ENCODE data around the gene UIMC1. TPM values are rescaled to one million over a fixed set of nuclear protein-coding genes. Genes with fewer than 3 reads are reported as not detected.
"Not testable (repeated sequence)": the region's sequence is repeated elsewhere in the genome, so short reads cannot be mapped to it uniquely, and the experiment has no call there.

UIMC1 gene
- total RNA-seq, 2 donors from 2014 or later = 42.5 to 43.0 TPM

DNA sequence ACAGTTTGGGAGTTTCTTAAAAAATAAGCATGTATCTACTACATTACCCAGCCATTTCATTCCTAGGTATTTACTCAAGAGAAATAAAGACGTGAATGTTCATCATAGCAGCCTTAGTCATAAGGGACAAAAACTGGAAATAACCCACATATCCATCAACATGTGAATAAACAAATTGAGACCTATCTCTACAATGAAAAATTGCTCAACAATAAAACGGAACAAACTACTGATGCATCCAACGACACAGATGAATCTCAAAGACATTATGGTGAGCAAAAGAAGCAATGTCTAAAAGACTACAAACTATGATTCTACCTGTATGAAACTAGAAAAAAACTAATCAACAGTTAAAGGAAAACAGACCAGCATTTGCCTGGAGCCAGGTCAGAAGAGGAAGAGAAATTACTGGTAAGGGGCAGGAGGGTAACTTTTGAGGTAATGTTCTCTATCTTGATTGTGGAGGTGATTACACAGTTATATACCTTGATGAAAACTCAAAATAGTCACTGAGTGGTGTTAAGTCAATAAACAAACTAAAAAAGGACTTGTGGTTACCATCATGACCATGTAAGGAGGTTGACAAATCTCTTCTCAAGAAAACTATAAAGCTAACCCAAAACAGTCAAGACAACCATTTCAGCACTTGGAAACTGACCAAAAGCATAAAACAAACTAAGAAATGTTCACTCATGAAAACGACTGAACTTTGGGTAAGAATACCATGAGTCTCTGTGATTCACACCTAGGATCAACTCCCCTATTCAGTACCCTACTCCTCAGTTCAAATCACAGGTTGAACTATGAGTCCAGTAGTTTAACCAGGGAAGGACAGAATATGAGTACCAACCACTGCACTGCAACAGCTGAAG is 10.4 kb downstream of the UIMC1 start:
- Mint-ChIP-seq H3K36me3 (ENCODE audit: low read depth) (peaks cover 16% of the 10 kb centered on the region), H3K9me3 (no peaks in the 10 kb centered on the region), H3K4me3 (peak overlapping the region; percentile 44), H3K27ac (peak overlapping the region; percentile 88), H3K4me1 (peaks cover 21% of the 10 kb centered on the region), H3K27me3 (no peaks in the 10 kb centered on the region)
- peak; percentile 84 for ATAC-seq (replicated peaks)

- no peaks in the 10 kb centered on the region for H3K27me3 Mint-ChIP-seq
- peak overlapping the region; percentile 33 for H3K4me3 Mint-ChIP-seq
- no peaks in the 10 kb centered on the region for H3K9me3 Mint-ChIP-seq
- peaks cover 21% of the 10 kb centered on the region for H3K4me1 Mint-ChIP-seq
- ATAC-seq (replicated peaks) = peak; percentile 3
- peak overlapping the region; percentile 88 for H3K27ac Mint-ChIP-seq
- peaks cover 9% of the 10 kb centered on the region for H3K36me3 Mint-ChIP-seq (ENCODE audit: low read depth)
These were observed 11.5 kb downstream of the UIMC1 start for GRCh38 chr5:176995122-176995490.

DNA sequence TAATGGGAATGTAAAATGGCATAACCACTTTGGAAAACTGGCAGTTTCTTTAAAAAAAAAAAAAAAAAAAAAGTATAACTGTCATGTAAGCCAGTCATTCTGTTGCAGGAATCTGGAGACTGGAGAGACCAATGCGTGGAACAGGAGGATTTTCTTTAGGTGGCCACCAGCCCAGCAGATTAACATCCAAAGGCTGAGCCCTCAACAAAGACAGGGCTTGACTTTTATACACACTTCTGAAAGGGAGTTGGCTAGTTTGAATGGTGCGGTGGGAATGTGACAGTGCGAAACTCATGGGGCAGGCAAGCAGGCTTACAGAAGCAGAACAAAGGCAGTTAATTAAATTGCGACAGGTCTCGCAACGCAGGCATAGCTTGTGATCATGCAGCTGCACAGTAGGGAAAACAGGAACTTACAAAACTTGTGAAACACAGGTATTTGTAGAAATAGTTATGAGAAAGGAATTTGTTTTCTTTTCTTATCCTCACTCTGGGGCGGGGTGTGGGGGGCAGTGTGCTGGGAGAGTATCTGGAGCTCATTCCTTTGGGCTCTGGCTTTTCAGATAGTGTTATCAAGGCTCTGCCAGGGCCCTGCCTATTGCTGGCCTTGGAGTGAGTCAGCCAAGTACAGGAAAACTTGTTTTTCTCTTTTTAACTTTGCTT is 12.0 kb downstream of the UIMC1 start:
- Mint-ChIP-seq H3K4me1 (peaks cover 21% of the 10 kb centered on the region), H3K4me3 (peak overlapping the region; percentile 33), H3K9me3 (no peaks in the 10 kb centered on the region), H3K27me3 (no peaks in the 10 kb centered on the region), H3K27ac (peak overlapping the region; percentile 88), H3K36me3 (ENCODE audit: low read depth) (peaks cover 4% of the 10 kb centered on the region)
- ATAC-seq (replicated peaks) = no peak

GRCh38 chr5:176993081-176993480 is 13.5 kb downstream of the UIMC1 start:
- H3K36me3 Mint-ChIP-seq (ENCODE audit: low read depth); H3K27me3 Mint-ChIP-seq; H3K27ac Mint-ChIP-seq; H3K9me3 Mint-ChIP-seq; H3K4me3 Mint-ChIP-seq; ATAC-seq (replicated peaks): not testable (repeated sequence)
- H3K4me1 Mint-ChIP-seq = peaks cover 25% of the 10 kb centered on the region

DNA sequence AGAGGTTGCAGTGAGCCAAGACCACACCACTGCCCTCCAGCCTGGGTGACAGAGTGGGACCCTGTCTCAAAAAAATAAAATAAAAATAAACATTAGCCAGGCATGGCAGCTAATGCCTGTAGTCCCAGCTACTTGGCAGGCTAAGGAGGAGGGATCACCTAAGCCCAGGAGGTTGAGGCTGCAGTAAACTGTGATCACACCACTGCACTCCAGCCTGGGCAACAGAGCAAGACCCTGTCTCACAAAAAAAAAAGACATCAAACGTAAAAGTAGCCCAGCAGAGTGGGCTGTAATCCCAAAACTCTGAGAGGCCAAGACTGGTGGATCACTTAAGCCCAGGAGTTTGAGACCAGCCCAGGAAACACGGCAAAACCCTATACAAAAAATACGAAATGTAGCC is 19.0 kb downstream of the UIMC1 start:
- no peaks in the 10 kb centered on the region for H3K27me3 Mint-ChIP-seq

DNA sequence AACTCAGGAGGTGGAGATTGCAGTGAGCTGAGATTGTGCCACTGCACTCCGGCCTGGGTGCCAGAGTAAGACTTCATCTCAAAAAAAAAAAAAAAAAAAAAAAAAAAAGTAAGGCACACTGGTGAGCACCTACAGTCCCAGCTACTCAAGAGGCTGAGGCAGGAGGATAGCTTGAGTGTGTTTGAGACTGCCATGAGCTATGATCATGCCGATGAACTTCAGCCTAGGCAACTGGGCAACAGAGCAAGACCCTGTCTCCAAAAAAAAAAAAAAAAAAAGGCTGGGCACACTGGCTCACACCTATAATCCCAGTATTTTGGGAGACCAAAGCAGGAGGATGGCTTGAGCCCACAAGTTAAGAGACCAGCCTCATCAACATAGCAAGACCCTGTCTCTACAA is 20.3 kb downstream of the UIMC1 start:
- no peak overlapping the region for H3K27ac Mint-ChIP-seq
- H3K36me3 Mint-ChIP-seq (ENCODE audit: low read depth) = peaks cover 33% of the 10 kb centered on the region
- no peak overlapping the region for H3K4me3 Mint-ChIP-seq
- H3K4me1 Mint-ChIP-seq = peaks cover 7% of the 10 kb centered on the region
- no peaks in the 10 kb centered on the region for H3K9me3 Mint-ChIP-seq
- ATAC-seq (replicated peaks) = no peak
- H3K27me3 Mint-ChIP-seq = no peaks in the 10 kb centered on the region

More for the DNA sequence above, 19.0 kb downstream of the UIMC1 start:
- no peak for ATAC-seq (replicated peaks)
- H3K4me1 Mint-ChIP-seq = peaks cover 7% of the 10 kb centered on the region
- no peak overlapping the region for H3K4me3 Mint-ChIP-seq
- H3K9me3 Mint-ChIP-seq = no peaks in the 10 kb centered on the region
- no peak overlapping the region for H3K27ac Mint-ChIP-seq
- peaks cover 20% of the 10 kb centered on the region for H3K36me3 Mint-ChIP-seq (ENCODE audit: low read depth)

- Mint-ChIP-seq H3K36me3 (ENCODE audit: low read depth) (peaks cover 40% of the 10 kb centered on the region), H3K27me3 (no peaks in the 10 kb centered on the region), H3K4me3 (peak overlapping the region; percentile 20), H3K27ac (peak overlapping the region; percentile 78), H3K9me3 (no peaks in the 10 kb centered on the region), H3K4me1 (peaks cover 7% of the 10 kb centered on the region)
- ATAC-seq (replicated peaks) = peak; percentile 55
These were observed 21.1 kb downstream of the UIMC1 start for GRCh38 chr5:176985516-176985915.

DNA sequence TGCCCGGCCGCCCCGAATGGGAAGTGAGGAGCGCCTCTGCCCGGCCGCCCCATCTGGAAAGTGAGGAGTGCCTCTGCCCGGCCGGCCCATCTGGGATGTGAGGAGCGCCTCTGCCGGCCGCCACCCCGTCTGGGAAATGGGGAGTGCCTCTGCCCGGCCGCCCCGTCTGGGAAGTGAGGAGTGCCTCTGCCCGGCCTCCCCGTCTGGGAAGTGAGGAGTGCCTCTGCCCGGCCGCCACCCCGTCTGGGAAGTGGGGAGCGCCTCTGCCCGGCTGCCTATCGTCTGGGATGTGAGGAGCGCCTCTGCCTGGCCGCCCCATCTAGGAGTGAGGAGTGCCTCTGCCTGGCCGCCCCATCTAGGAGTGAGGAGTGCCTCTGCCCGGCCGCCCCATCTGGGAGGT is 22.4 kb downstream of the UIMC1 start:
- not testable (repeated sequence) for H3K4me3 Mint-ChIP-seq; ATAC-seq (replicated peaks); H3K27me3 Mint-ChIP-seq; H3K27ac Mint-ChIP-seq; H3K9me3 Mint-ChIP-seq
- H3K4me1 Mint-ChIP-seq = peaks cover 11% of the 10 kb centered on the region
- peaks cover 54% of the 10 kb centered on the region for H3K36me3 Mint-ChIP-seq (ENCODE audit: low read depth)

- Mint-ChIP-seq H3K4me1 (peaks cover 11% of the 10 kb centered on the region), H3K36me3 (ENCODE audit: low read depth) (peaks cover 60% of the 10 kb centered on the region)
- not testable (repeated sequence) for H3K4me3 Mint-ChIP-seq; H3K27me3 Mint-ChIP-seq; H3K9me3 Mint-ChIP-seq; ATAC-seq (replicated peaks); H3K27ac Mint-ChIP-seq
These were observed 23.0 kb downstream of the UIMC1 start for GRCh38 chr5:176983593-176983992.

DNA sequence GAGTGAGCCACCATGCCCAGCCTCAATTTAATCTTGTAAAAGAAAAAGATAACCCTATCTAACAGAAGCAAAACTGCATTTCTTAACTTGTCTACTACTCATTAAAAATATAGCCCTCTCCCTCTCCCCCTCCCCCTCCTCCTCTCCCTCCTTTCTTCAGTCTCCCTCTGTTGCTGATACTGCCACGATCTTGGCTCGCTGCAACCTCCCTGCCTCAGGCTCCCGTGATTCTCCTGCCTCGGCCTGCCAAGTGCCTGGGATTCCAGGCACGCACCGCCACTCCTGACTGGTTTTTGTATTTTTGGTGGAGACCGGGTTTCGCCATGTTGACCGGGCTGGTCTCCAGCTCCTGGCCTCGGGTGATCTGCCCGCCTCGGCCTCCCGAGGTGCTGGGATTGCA is 23.5 kb downstream of the UIMC1 start:
- H3K4me1 Mint-ChIP-seq; H3K27ac Mint-ChIP-seq; H3K27me3 Mint-ChIP-seq; H3K9me3 Mint-ChIP-seq; ATAC-seq (replicated peaks); H3K4me3 Mint-ChIP-seq: not testable (repeated sequence)
- H3K36me3 Mint-ChIP-seq (ENCODE audit: low read depth) = peaks cover 59% of the 10 kb centered on the region

- Mint-ChIP-seq H3K27ac (no peak overlapping the region), H3K9me3 (no peaks in the 10 kb centered on the region), H3K27me3 (no peaks in the 10 kb centered on the region), H3K36me3 (ENCODE audit: low read depth) (peaks cover 67% of the 10 kb centered on the region), H3K4me3 (no peak overlapping the region), H3K4me1 (peaks cover 9% of the 10 kb centered on the region)
- no peak for ATAC-seq (replicated peaks)
These were observed 25.8 kb downstream of the UIMC1 start for GRCh38 chr5:176980818-176981217.

DNA sequence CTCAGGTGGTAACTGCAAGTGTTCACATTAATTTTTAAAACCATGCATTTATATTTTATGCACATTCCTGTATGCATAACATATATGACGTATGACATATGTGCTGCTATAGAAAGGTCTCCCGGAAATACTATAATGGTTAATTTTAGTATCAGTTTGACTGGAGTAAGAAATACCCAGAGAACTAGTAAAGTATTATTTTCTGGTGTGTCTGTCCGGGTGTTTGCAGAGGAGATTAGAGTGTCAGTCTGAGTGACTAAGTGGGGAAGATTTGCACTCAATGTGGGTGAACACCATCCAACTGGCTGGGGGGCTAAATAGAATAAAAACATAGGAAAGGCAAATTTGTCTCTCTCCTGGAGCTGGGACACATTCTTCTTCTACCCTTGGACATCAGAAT is 26.9 kb downstream of the UIMC1 start:
- H3K27me3 Mint-ChIP-seq = no peaks in the 10 kb centered on the region
- peak overlapping the region; percentile 45 for H3K27ac Mint-ChIP-seq
- H3K4me3 Mint-ChIP-seq = no peak overlapping the region
- peaks cover 9% of the 10 kb centered on the region for H3K4me1 Mint-ChIP-seq
- peak; percentile 65 for ATAC-seq (replicated peaks)
- no peaks in the 10 kb centered on the region for H3K9me3 Mint-ChIP-seq
- H3K36me3 Mint-ChIP-seq (ENCODE audit: low read depth) = peaks cover 79% of the 10 kb centered on the region

- ATAC-seq (replicated peaks) = no peak
- H3K4me1 Mint-ChIP-seq = no peaks in the 10 kb centered on the region
- H3K27ac Mint-ChIP-seq = no peak overlapping the region
- H3K36me3 Mint-ChIP-seq (ENCODE audit: low read depth) = peaks cover 65% of the 10 kb centered on the region
- H3K4me3 Mint-ChIP-seq = no peak overlapping the region
- H3K9me3 Mint-ChIP-seq = no peaks in the 10 kb centered on the region
- no peaks in the 10 kb centered on the region for H3K27me3 Mint-ChIP-seq
These were observed 40.9 kb downstream of the UIMC1 start for GRCh38 chr5:176965633-176966032.

DNA sequence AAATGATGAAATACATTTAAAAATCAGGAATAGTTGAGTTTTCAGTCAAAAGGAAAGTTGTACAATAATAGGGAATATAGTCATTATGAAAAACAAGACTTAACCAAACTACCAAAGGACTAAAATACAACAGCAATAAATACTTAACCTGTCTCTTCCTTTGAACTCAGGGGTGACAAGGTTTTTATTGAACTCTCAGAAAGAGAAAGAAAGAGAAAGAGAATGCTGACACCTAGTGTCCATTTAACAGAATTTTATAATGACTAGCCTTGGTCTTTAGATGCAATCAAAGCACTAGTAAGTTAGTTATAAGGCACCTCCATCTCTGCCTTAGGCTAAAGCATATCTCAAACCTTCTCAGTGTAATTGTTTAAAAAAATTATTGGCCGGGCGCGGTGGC is 47.5 kb downstream of the UIMC1 start:
- Mint-ChIP-seq H3K27me3 (no peaks in the 10 kb centered on the region), H3K36me3 (ENCODE audit: low read depth) (peaks cover 60% of the 10 kb centered on the region), H3K4me1 (peaks cover 5% of the 10 kb centered on the region), H3K27ac (peak overlapping the region; percentile 20), H3K4me3 (no peak overlapping the region), H3K9me3 (no peaks in the 10 kb centered on the region)
- peak; percentile 35 for ATAC-seq (replicated peaks)

- Mint-ChIP-seq H3K4me1 (peaks cover 5% of the 10 kb centered on the region), H3K4me3 (no peak overlapping the region), H3K27ac (peak overlapping the region; percentile 26), H3K9me3 (no peaks in the 10 kb centered on the region), H3K27me3 (no peaks in the 10 kb centered on the region), H3K36me3 (ENCODE audit: low read depth) (peaks cover 74% of the 10 kb centered on the region)
- ATAC-seq (replicated peaks) = no peak
These were observed 49.8 kb downstream of the UIMC1 start for GRCh38 chr5:176956756-176957155.
